Psoas muscle (tissue), 8 donors: ENCODE results near the gene VDR. TPM values are rescaled to one million over a fixed set of nuclear protein-coding genes. Genes with fewer than 3 reads are reported as not detected.
A peak's percentile ranks its signal among the peaks of the same experiment; 100 is the strongest.

Experiments used
- ATAC-seq, 4 donors: fragments of 200-7000 bp; cut with Tn5 transposase; one replicate each; pipeline ENCODE4 v1.9.1; 2020; ENCODE audit warnings: moderate library complexity in 3 of 4, mild to moderate bottlenecking in 2 of 4
- DNase-seq, 2 donors: peaks; one replicate each; pipeline ENCODE4 v3.0.0-alpha.2; 2020
- H3K27ac ChIP-seq: fragments of 200-600 bp; one replicate; pipeline ENCODE4 v1.8.0; 2022
- H3K27me3 ChIP-seq, 3 donors: fragments of 200-600 bp in 1 of 3; one replicate each; pipeline versions ENCODE4 v1.6.1 to v1.8.0; 2013 to 2022; ENCODE audit warnings: low read length in 2 of 3, mild to moderate bottlenecking in 2 of 3, moderate library complexity in 1 of 3; ENCODE audit not compliant: insufficient read depth in 3 of 3
- H3K36me3 ChIP-seq, 2 donors: fragments of 200-600 bp in 1 of 2; one replicate each; pipeline versions ENCODE4 v1.6.1 to v1.8.0; 2013 to 2022; ENCODE audit warnings: low read depth in 1 of 2, mild to moderate bottlenecking in 1 of 2, moderate library complexity in 1 of 2; ENCODE audit not compliant: insufficient read depth in 1 of 2
- H3K4me1 ChIP-seq: fragments of 200-600 bp; one replicate; pipeline ENCODE4 v1.8.0; 2022
- H3K4me3 ChIP-seq: fragments of 200-600 bp; one replicate; pipeline ENCODE4 v1.8.0; 2022; ENCODE audit warnings: mild to moderate bottlenecking
- H3K9me3 ChIP-seq: fragments of 200-600 bp; one replicate; pipeline ENCODE4 v1.8.0; 2022
- WGBS, 3 donors: extraction: QIAGEN DNeasy Blood & Tissue Kit; methylation state at CpG; one replicate each; pipeline versions ENCODE4 v1.1.6 to v1.1.7; 2013; 5-methylcytosine and 5-hydroxymethylcytosine counted together
- intact Hi-C, 2 donors: fragments of 100-400 bp; cut with DNase I; formaldehyde crosslinking; loops; one replicate each; pipeline versions ENCODE4 v1.11.0 to v1.14.2; 2022
- polyA plus RNA-seq, 3 donors: library from polyadenylated mRNA; stranded (reverse); fragments of 200-250 nt; gene quantifications; one replicate each; pipeline ENCODE4 v1.2.3, GENCODE V29; 2013
- total RNA-seq, 4 donors: library from RNA; stranded (reverse); fragmentation: NEBNext Ultra II Directional in 2 of 4; extraction: Animal tissue kit (Norgen Biotek cat#: 25700) in 2 of 4; gene quantifications; one replicate each; pipeline versions ENCODE4 v1.2.1 to v1.2.4, GENCODE V29; 2021 to 2023
- TF ChIP-seq, protein P1 (sequence below): fragments of 200-600 bp; IDR thresholded peaks from one replicate; pipeline ENCODE4 v1.8.0; 2022; ENCODE audit warnings: antibody characterized with exemption
- donor health status: healthy with polysubstance abuse.
- donor health status: DM: no; HTN: no; CAD: no; lungs with moderate emphysema.
- donor health status: Bipolar disorder and iron deficiency.
- donor health status: healthy.
- donor health status: DM: yes; HTN: yes; CAD: no.
- donor health status: DM: no; HTN: no; CAD: no.
- donor health status: DM: no; HTN: no; CAD: no.
- donor health status: DM: yes; HTN: yes; CAD: no.

Gene VDR
- total and polyA plus RNA-seq, 7 donors, result 0.62 to 6.1 (median 3.0) TPM

- DNase-seq, result no peak
- 89 to 95% (median 92%) methylated on average over 1 of the region's 1 CpG for WGBS, 3 donors
- TF ChIP-seq, protein P1, sequence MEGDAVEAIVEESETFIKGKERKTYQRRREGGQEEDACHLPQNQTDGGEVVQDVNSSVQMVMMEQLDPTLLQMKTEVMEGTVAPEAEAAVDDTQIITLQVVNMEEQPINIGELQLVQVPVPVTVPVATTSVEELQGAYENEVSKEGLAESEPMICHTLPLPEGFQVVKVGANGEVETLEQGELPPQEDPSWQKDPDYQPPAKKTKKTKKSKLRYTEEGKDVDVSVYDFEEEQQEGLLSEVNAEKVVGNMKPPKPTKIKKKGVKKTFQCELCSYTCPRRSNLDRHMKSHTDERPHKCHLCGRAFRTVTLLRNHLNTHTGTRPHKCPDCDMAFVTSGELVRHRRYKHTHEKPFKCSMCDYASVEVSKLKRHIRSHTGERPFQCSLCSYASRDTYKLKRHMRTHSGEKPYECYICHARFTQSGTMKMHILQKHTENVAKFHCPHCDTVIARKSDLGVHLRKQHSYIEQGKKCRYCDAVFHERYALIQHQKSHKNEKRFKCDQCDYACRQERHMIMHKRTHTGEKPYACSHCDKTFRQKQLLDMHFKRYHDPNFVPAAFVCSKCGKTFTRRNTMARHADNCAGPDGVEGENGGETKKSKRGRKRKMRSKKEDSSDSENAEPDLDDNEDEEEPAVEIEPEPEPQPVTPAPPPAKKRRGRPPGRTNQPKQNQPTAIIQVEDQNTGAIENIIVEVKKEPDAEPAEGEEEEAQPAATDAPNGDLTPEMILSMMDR, result no peak
Observed at GRCh38 chr12:47856094-47856493, 48.7 kb downstream of the VDR start.

GRCh38 chr12:47855502-47855901 lies 49.3 kb downstream of the VDR start:
- Histone ChIP-seq H3K4me1 (no peaks in the 10 kb centered on the region), H3K4me3 (no peak overlapping the region), H3K36me3 (peaks cover 0 to 3% of the 10 kb centered on the region in 2 donors), H3K27me3 (no peaks in the 10 kb centered on the region), H3K9me3 (no peaks in the 10 kb centered on the region), H3K27ac (no peak overlapping the region)
- 60 to 90% (median 82%) methylated on average over 2 of the region's 2 CpGs for WGBS, 3 donors
- ATAC-seq, result no peak
- TF ChIP-seq, protein P1, result no peak
- intact Hi-C loops, result no loop called here
- DNase-seq, result no peak

More at GRCh38 chr12:47856094-47856493, 48.7 kb downstream of the VDR start:
- Histone ChIP-seq H3K9me3 (no peaks in the 10 kb centered on the region), H3K36me3 (peaks cover 0 to 3% of the 10 kb centered on the region in 2 donors), H3K4me1 (no peaks in the 10 kb centered on the region), H3K27me3 (no peaks in the 10 kb centered on the region), H3K27ac (no peak overlapping the region), H3K4me3 (no peak overlapping the region)
- ATAC-seq, result no peak
- intact Hi-C loops, result no loop called here

- H3K4me1 ChIP-seq, result peaks cover 4% of the 10 kb centered on the region
- ATAC-seq, result no peak
- H3K36me3 ChIP-seq, result peaks cover 0 to 3% of the 10 kb centered on the region in 2 donors
- 74 to 90% (median 76%) methylated on average over 5 of the region's 5 CpGs for WGBS, 3 donors
- intact Hi-C loops, result no loop called here
- no peak overlapping the region for H3K4me3 ChIP-seq
- no peak for DNase-seq
- TF ChIP-seq, protein P1, result no peak
- no peaks in the 10 kb centered on the region for H3K27me3 ChIP-seq
- no peaks in the 10 kb centered on the region for H3K9me3 ChIP-seq
- no peak overlapping the region for H3K27ac ChIP-seq
Observed at GRCh38 chr12:47854531-47854930, 50.3 kb downstream of the VDR start.

DNA sequence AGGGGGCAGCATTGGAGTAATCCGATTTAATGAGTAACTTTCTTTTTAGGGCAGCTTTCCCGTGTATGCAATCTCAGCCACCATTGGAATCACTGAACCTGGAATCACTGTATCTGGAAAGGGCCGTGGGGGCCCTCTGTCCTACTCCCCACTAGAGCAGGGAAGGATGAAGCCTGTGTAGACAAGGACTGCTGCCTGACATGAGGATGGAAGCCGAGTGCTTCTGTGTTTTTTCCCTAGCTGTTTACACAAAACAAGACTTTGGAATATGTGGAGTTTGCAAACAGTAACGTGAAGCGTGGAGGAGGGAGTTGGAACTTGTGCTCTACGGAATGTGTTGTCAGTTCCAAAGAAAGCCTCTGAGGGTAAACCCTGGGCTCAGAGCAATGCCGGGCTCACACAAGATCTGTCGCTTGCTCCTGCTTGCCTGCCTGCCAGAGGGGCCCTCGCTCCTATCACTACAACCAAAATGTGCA lies 52.7 kb downstream of the VDR start:
- WGBS, 3 donors, result 34 to 53% (median 50%) methylated on average over 10 of the region's 10 CpGs
- Histone ChIP-seq H3K27me3 (no peaks in the 10 kb centered on the region), H3K27ac (no peak overlapping the region), H3K9me3 (no peaks in the 10 kb centered on the region), H3K36me3 (peaks cover 0 to 3% of the 10 kb centered on the region in 2 donors), H3K4me1 (peaks cover 6% of the 10 kb centered on the region), H3K4me3 (no peak overlapping the region)
- peak in 1 of 4 donors; percentile 52 for ATAC-seq
- no peak for DNase-seq
- intact Hi-C loops, result no loop called here
- TF ChIP-seq, protein P1, result no peak
